Hematopoietic multipotent progenitor cell treated with erythropoietin and hydrocortisone succinate and interleukin-3 and kit ligand, for 6 days (in vitro differentiated cells): ENCODE results near the gene CHD5.
"Not testable (repeated sequence)": the region's sequence is repeated elsewhere in the genome, so short reads cannot be mapped to it uniquely, and the experiment has no call there.

Experiments used
- DNase-seq: peaks from one replicate; pipeline ENCODE4 v3.0.0-alpha.2; 2015

The CHD5 gene

DNA sequence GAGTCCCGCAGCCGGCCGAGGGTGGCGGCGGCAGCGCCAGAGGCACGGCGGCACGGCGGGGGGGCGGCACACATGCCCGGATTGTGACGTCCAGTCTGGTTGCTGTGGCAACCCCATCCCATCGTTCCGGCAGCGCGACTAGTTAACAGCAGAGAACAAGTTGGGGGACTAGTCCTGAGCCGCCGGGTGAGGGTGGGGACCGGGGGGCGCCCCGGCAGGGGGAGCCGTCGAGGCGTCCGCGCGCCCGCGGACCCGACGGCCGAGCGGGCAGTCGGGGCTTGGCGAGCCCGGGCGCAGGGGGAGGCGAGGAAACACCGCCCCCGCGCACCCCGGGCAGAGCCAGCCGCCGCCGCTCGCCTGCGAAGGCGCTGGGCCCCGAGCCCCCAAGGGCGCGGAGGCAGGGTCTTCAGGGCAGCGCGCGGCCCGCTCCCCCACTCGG is at the start of gene CHD5:
Gene CHD5 (minus strand): TSS at position 54 of the 439 bp plus-strand sequence. CDS start 298 bp downstream, outside the sequence.
- DNase-seq: no peak

GRCh38 chr1:6225651-6226050 is 45.5 kb upstream of the CHD5 start:
- DNase-seq: no peak

DNA sequence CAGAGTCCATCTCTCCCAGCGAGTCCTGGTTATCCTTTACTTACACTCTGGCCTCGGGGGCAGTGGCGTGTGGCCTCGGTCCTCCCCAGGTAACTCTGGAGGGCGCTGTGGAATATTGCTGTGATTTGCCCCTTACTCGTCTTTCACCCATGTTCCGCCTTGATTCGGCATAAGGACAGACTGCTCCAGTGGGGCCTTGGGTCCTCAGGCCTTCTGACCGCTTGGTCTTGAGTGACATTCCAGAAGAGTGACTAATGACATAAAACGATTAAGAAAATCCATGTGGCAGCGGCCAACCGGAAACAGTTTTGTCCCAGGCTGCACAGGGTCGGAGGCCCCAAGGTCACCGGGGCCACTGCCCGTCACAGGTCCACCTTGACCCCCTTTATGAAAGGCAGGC is 44.6 kb upstream of the CHD5 start:
- no peak for DNase-seq

- DNase-seq: no peak
Measured at GRCh38 chr1:6223617-6224016, 43.5 kb upstream of the CHD5 start.

DNA sequence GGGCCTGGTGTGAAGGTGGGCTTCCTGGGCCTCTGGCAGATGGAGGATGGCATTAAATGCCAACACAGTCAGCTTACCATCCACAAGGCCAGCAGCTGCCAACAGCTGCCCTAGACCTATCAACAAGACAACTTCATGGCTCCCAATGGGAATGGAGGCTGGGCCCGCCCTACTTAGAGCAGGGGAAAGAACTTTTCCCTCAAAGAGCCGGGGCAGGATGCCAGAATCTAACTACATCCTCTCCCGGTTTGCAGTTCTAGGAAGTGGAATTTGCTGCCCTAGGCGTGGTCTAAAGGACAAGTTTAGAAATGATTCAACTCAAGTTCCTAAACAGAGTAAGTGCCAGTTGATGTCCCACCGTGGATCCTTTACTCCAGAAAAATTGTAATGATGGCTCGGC is 42.5 kb upstream of the CHD5 start:
- DNase-seq: no peak

DNA sequence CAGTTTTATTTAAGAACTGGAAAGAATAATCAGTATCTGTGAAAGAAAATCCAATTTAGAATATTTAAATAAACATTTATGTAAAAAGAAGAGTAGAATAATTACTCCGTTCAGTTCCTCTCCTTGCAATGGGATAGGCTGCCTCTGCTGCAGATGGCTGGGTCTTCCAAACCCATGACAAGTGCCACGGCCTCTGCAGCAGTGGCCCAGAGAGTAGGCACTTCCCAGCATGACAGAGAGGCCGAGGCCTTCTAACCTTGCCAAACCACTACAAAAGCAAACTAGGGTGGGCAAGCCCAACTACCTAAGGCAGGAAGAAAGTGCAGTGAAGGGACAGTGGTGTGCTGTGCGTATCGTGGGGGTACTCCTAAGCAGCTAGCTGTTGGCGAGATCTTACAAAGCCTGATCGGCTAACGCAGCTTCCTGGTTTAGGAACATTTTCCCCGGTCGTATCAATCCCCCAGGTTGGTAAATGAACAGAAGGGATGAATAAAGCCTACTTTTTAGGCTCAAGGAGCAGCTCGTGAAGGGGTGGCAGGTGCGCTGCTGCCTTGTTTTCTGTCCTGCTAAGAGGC is 41.2 kb upstream of the CHD5 start:
- DNase-seq: no peak

- DNase-seq: no peak
Measured at GRCh38 chr1:6220236-6220635, 40.1 kb upstream of the CHD5 start.

- not testable (repeated sequence) for DNase-seq
Measured at GRCh38 chr1:6219641-6220040, 39.5 kb upstream of the CHD5 start.

DNA sequence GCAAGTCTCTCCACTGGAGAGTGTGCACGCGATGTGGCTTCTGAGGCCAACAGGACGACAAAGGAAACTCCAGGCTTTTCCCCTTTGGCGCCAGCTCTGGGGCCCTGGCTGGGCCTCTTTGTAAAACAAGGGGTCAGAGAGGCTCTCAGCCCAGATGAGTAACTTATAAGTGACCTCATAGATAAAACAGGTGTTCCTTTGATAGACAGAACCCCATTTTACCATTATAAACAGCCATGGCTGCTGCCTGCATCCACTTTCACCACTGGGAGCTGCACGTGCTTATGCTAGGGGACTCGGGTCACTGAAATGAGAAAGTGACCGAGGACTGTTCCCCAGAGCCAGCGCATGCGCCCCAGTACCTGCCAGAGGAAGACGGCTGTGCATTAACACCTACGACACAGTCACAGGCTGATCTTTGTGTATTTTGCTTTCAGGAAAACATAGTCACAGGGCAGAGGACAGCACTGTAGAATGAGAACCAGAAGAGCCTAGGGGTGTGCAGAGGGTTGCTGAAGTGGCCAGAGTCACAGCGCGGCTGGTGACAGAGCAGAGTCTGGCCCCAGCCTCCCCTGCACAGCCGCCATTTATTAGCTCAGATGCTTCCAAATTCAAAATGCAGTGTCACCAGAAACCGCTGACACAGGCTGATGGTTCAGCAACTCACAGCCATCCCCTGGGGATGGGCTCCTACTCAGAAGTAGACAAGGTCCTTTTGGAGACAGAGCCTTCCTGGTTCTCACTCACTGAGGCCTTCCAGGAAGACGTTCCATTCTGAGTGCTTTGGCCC is 38.4 kb upstream of the CHD5 start:
- DNase-seq: no peak

- DNase-seq: peak; percentile 31
Measured at GRCh38 chr1:6212193-6212959, 32.3 kb upstream of the CHD5 start.

DNA sequence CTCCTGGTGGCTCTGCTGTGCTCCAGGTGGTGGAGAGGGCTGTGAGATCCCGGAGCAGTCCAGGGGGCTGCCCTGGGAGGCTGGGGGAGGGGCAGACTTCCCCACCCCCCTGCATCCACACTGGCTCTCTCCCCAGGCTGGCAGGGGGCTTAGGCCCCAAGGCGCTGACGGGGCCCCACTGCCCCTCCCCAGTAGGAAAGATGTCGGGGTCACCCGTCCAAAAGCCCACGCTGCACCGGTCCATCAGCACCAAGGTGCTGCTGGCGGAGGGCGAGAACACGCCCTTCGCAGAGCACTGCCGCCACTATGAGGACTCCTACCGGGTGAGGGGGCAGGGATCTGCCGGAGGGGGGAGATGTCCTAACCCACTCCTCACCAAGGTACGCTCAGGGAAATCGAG is 31.6 kb upstream of the CHD5 start:
- DNase-seq: no peak

GRCh38 chr1:6210591-6211355 is 30.7 kb upstream of the CHD5 start:
- no peak for DNase-seq

DNA sequence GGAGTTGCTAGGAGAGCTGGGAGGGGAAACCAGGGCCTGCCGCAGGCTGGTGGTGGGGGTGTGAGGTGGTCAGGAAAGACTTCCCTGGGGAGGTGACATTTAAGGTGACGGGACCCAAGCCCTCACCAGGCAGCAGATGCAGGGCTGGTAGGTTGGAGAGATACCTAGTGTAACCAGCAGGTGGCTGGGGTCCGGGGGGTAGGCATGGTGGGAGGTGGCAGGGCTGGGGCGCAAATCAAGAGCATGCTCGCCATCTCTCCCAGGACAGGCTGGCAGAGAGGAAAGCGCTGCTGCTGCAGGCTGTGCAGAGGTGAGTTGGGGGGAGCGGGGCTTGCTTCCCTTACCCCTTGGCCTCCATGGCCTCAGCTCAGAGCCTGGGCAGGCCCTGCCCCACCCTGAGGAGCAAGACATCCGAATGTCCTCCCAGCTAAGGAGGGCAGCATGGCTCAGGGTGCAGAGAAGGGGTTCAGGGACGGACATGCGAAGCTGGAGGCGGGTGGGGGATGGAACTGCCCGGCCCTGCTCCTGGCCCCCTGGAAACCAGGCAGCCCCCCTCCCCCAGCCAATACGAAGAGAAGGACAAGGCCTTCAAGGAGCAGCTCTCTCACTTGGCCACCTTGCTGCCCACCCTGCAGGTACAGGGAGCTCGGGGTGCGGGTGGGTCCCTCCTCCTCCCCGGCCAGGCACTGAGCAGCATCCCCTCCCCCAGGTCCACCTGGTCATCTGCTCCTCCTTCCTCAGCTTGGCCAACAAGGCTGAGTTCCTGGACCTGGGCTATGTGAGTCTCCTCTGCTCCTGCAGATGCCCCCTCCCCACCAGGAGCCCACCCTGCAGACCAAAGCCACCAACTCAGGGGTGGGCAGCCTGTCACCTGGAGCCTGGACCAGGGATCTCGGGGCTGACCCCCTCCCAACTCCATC is 29.8 kb upstream of the CHD5 start:
- peak; percentile 55 for DNase-seq

- DNase-seq: peak; percentile 66
Measured at GRCh38 chr1:6208723-6209660, 28.9 kb upstream of the CHD5 start.

DNA sequence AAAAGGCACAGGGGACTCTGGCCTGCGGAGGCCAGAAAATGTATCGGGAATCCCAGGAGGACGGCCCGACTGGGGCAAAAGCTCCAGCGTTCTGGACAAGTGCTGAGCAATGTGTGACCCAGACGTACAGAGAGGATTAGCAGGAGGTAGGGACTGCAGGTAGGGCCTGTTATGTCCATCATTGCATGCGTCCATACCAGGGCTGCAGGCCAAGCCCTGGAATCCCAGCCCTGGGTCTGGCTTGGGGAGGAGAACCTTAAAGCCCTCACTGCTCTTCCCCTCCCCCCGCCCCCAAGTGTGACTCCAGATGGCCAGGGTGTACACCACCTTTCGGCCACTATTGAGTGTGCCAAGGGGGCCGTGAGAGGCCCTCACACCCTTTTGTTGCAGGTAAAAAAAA is 27.8 kb upstream of the CHD5 start:
- no peak for DNase-seq

- DNase-seq: no peak
Measured at GRCh38 chr1:6207075-6207885, 27.2 kb upstream of the CHD5 start.

GRCh38 chr1:6206520-6206855 is 26.4 kb upstream of the CHD5 start:
- DNase-seq: no peak

DNA sequence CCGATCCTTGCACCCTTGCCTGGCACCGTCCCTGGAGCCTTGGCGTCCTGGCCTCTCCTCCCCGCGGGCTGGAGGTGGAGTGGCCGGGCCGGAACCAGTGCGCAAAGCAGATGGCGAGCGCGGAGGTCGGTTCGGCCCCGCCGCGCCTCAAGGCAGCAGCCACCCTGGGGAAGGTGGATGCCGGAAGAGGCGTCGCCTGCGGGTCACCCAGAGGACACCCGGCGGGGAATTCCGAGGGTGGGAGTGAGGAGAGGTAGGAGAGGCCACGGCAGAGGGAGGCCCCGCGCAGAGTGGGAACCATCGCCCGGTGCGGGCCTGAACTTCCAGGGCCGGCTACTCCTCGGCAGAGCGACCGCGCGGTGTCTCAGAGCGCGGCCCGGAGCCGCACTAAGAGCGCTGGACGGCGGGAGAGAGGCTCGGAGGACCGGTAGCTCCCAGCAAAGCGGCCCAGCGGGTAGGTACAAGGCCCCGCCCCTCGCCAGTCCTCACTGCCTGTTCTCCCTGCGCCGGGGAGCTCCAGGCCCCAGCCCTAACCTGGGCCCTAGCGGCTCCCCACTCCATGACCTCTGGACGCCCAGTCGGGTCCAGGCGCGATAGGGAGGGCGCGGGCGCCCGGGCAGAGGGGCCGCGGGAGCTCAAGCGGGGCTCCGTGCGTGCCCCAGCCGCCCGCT is 25.9 kb upstream of the CHD5 start, which contains the start of gene RNF207:
Gene RNF207 (plus strand): TSS at position 271 of the 671 bp plus-strand sequence. CDS start 417 bp downstream, outside the sequence.
- peak; percentile 66 for DNase-seq

DNA sequence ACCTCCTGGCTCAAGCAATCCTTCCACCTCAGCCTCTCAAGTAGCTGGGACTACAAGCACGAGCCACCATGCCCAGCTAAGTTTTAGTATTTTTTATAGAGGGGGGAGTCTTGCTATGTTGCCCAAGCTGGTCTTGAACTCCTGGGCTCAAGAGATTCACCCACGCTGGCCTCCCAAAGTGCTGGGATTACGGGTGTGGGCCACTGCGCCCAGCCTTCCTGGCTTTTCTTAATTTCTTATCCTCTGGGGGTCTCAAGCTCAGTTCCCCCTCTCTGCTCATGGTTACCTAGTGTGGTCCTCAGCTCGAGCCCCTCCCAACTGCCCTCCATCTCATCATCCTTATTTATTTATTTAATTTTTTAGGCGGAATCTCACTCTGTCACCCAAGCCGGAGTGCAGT is 22.1 kb upstream of the CHD5 start:
- no peak for DNase-seq
